Prostate gland (tissue), 1 donor: ENCODE results near the gene NCAM1.

Source experiments
- POLR2A ChIP-seq: fragments of 450-650 bp; IDR thresholded peaks from one replicate; pipeline ENCODE4 v1.6.1; 2016; ENCODE audit warnings: antibody characterized with exemption, mild to moderate bottlenecking
- POLR2AphosphoS5 ChIP-seq: sonication (generic); formaldehyde crosslinking; IDR thresholded peaks from one replicate; pipeline ENCODE4 v1.6.1; 2017; ENCODE audit warnings: antibody characterized with exemption

DNA sequence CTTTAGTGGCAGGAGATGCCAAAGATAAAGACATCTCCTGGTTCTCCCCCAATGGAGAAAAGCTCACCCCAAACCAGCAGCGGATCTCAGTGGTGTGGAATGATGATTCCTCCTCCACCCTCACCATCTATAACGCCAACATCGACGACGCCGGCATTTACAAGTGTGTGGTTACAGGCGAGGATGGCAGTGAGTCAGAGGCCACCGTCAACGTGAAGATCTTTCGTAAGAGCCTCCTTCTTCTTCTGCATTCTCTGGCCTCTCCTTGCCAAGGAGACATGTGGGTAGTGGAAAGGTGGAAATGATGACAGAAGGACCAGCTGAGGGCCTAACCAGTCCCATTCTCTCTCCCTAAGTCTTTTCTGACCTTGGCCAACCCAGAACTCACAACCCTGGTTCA lies 243.1 kb downstream of the NCAM1 start:
- TF ChIP-seq POLR2A (no peak), POLR2AphosphoS5 (no peak)
